HEK293 (cell line): Measurements from ENCODE around the gene FDX2.

Experiments used
- CTCF ChIA-PET: fragments of 350-600 bp; formaldehyde crosslinking; extraction: SDS; loops from one replicate; lab custom pipeline; 2021; ENCODE audit warnings: antibody characterized with exemption; lab: Yijun Ruan, JAX
- POLR2A ChIA-PET: fragments of 300-600 bp; formaldehyde crosslinking; extraction: SDS; loops from one replicate; lab custom pipeline; 2020; ENCODE audit warnings: antibody characterized with exemption, inconsistent platforms; lab: Yijun Ruan, JAX
- H3K27ac ChIP-seq: fragments of 200-500 bp; sonication (Bioruptor generic); 2 replicates; pipeline ENCODE4 v1.5.1; 2014; ENCODE audit warnings: low read depth, low read length, control low read depth, inconsistent platforms; ENCODE audit errors: extremely low read depth
- H3K36me3 ChIP-seq, 2 experiments: fragments of 200-500 bp in 1 of 2; sonication (Bioruptor generic) in 1 of 2; 1 replicate in 1 of 2; 2 replicates in 1 of 2; pipeline ENCODE4 v1.5.1; 2014 to 2017; ENCODE audit warnings: inconsistent platforms in 2 of 2, low read length in 2 of 2; ENCODE audit not compliant: control insufficient read depth in 2 of 2, insufficient read depth in 1 of 2
- H3K4me1 ChIP-seq: fragments of 200-500 bp; sonication (Bioruptor generic); 2 replicates; pipeline ENCODE4 v1.5.1; 2014; ENCODE audit warnings: mild to moderate bottlenecking, low read length, inconsistent platforms; ENCODE audit not compliant: control insufficient read depth, insufficient read depth
- H3K4me3 ChIP-seq: 2 replicates; pipeline ENCODE4 v1.5.1; 2011; ENCODE audit warnings: low read depth, mild to moderate bottlenecking, control low read depth, low read length, moderate library complexity
- H3K9me3 ChIP-seq: fragments of 200-500 bp; sonication (Bioruptor generic); 2 replicates; pipeline ENCODE4 v1.5.1; 2014; ENCODE audit warnings: low read depth, low read length, inconsistent platforms; ENCODE audit not compliant: control insufficient read depth, insufficient read depth
- BCL11A ChIP-seq: fragments of 450-650 bp; formaldehyde crosslinking; IDR thresholded peaks from 2 replicates; pipeline ENCODE4 v1.5.1; 2016; ENCODE audit warnings: low read depth, missing biosample characterization, missing genetic modification characterization
- GLI2 ChIP-seq: fragments of 450-650 bp; formaldehyde crosslinking; IDR thresholded peaks from 2 replicates; pipeline ENCODE4; 2017; ENCODE audit warnings: missing biosample characterization, missing genetic modification characterization, low read depth, borderline replicate concordance
- GLI4 ChIP-seq: fragments of 450-650 bp; formaldehyde crosslinking; IDR thresholded peaks from 2 replicates; pipeline ENCODE4 v1.5.1; 2016; ENCODE audit warnings: missing biosample characterization, missing genetic modification characterization
- GLIS1 ChIP-seq: fragments of 450-650 bp; formaldehyde crosslinking; IDR thresholded peaks from 2 replicates; pipeline ENCODE4 v1.5.1; 2016; ENCODE audit warnings: missing biosample characterization, missing genetic modification characterization
- KLF1 ChIP-seq: fragments of 450-650 bp; formaldehyde crosslinking; IDR thresholded peaks from 2 replicates; pipeline ENCODE4 v1.5.1; 2016; ENCODE audit warnings: missing biosample characterization, missing genetic modification characterization
- MYNN ChIP-seq: fragments of 450-650 bp; formaldehyde crosslinking; IDR thresholded peaks from 2 replicates; pipeline ENCODE4 v1.5.1; 2016; ENCODE audit warnings: missing biosample characterization, missing genetic modification characterization, borderline replicate concordance
- OVOL3 ChIP-seq: fragments of 450-650 bp; formaldehyde crosslinking; IDR thresholded peaks from 2 replicates; pipeline ENCODE4 v1.5.1; 2016; ENCODE audit warnings: missing biosample characterization, missing genetic modification characterization
- RBAK ChIP-seq: fragments of 450-650 bp; formaldehyde crosslinking; IDR thresholded peaks from 2 replicates; pipeline ENCODE4 v1.5.1; 2016; ENCODE audit warnings: missing biosample characterization, missing genetic modification characterization
- ZBTB20 ChIP-seq: fragments of 450-650 bp; formaldehyde crosslinking; IDR thresholded peaks from 2 replicates; pipeline ENCODE4 v1.5.1; 2016; ENCODE audit warnings: missing biosample characterization, missing genetic modification characterization
- ZFHX2 ChIP-seq: fragments of 450-650 bp; formaldehyde crosslinking; conservative IDR thresholded peaks from 2 replicates; pipeline ENCODE4 v1.5.1; 2016; ENCODE audit warnings: missing biosample characterization, missing genetic modification characterization
- ZNF155 ChIP-seq: fragments of 450-650 bp; formaldehyde crosslinking; IDR thresholded peaks from 2 replicates; pipeline ENCODE4 v1.5.1; 2016; ENCODE audit warnings: missing biosample characterization, missing genetic modification characterization
- ZNF157 ChIP-seq: fragments of 450-650 bp; formaldehyde crosslinking; IDR thresholded peaks from 2 replicates; pipeline ENCODE4 v1.5.1; 2016; ENCODE audit warnings: missing biosample characterization, missing genetic modification characterization
- ZNF174 ChIP-seq: fragments of 450-650 bp; formaldehyde crosslinking; IDR thresholded peaks from 2 replicates; pipeline ENCODE4 v1.5.0; 2017; ENCODE audit warnings: missing biosample characterization, mild to moderate bottlenecking, missing genetic modification characterization
- ZNF19 ChIP-seq: fragments of 450-650 bp; formaldehyde crosslinking; IDR thresholded peaks from 2 replicates; pipeline ENCODE4; 2016; ENCODE audit warnings: missing biosample characterization, missing genetic modification characterization, low read depth
- ZNF274 ChIP-seq, 2 experiments: fragments of 200-500 bp in 1 of 2; fragments of 450-650 bp in 1 of 2; sonication (Bioruptor generic) in 1 of 2; formaldehyde crosslinking in 1 of 2; IDR thresholded peaks; 2 replicates each; pipeline versions ENCODE4 v1.5.1 to v1.6.1; 2014 to 2016; ENCODE audit warnings: borderline replicate concordance in 1 of 2, inconsistent platforms in 1 of 2, low read length in 1 of 2, missing biosample characterization in 1 of 2, missing genetic modification characterization in 1 of 2
- ZNF366 ChIP-seq: fragments of 450-650 bp; formaldehyde crosslinking; conservative IDR thresholded peaks from 2 replicates; pipeline ENCODE4 v1.5.1; 2016; ENCODE audit warnings: missing biosample characterization, missing genetic modification characterization
- ZNF394 ChIP-seq: fragments of 450-650 bp; formaldehyde crosslinking; IDR thresholded peaks from 2 replicates; pipeline ENCODE4 v1.5.1; 2016; ENCODE audit warnings: missing biosample characterization, missing genetic modification characterization, mild to moderate bottlenecking, moderate library complexity, borderline replicate concordance
- ZNF423 ChIP-seq: fragments of 450-650 bp; formaldehyde crosslinking; IDR thresholded peaks from 2 replicates; pipeline ENCODE4 v1.5.1; 2016; ENCODE audit warnings: missing biosample characterization, missing genetic modification characterization
- ZNF529 ChIP-seq: fragments of 450-650 bp; formaldehyde crosslinking; IDR thresholded peaks from 2 replicates; pipeline ENCODE4 v1.5.1; 2017; ENCODE audit warnings: missing genetic modification characterization, missing biosample characterization; ENCODE audit not compliant: insufficient replicate concordance
- ZNF561 ChIP-seq: fragments of 450-650 bp; IDR thresholded peaks from 2 replicates; pipeline ENCODE4 v1.5.1; 2018; ENCODE audit warnings: missing biosample characterization, missing genetic modification characterization, borderline replicate concordance
- ZNF621 ChIP-seq: fragments of 450-650 bp; formaldehyde crosslinking; IDR thresholded peaks from 2 replicates; pipeline ENCODE4 v1.5.1; 2017; ENCODE audit warnings: missing biosample characterization, missing genetic modification characterization
- ZNF701 ChIP-seq: fragments of 450-650 bp; formaldehyde crosslinking; IDR thresholded peaks from 2 replicates; pipeline ENCODE4 v1.5.1; 2016; ENCODE audit warnings: missing biosample characterization, missing genetic modification characterization
- ZSCAN16 ChIP-seq: fragments of 450-650 bp; formaldehyde crosslinking; IDR thresholded peaks from 2 replicates; pipeline ENCODE4 v1.5.1; 2016; ENCODE audit warnings: missing biosample characterization, missing genetic modification characterization
- TF ChIP-seq, protein P1 (sequence below): fragments of 450-650 bp; formaldehyde crosslinking; IDR thresholded peaks from 2 replicates; pipeline ENCODE4 v1.5.1; 2017; ENCODE audit warnings: missing biosample characterization, missing genetic modification characterization
- TF ChIP-seq, protein P2 (sequence below): fragments of 450-650 bp; formaldehyde crosslinking; IDR thresholded peaks from 2 replicates; pipeline ENCODE4 v1.5.1; 2016; ENCODE audit warnings: missing biosample characterization, missing genetic modification characterization
- TF ChIP-seq, protein P3 (sequence below): fragments of 450-650 bp; formaldehyde crosslinking; IDR thresholded peaks from 2 replicates; pipeline ENCODE4 v1.5.1; 2016; ENCODE audit warnings: missing biosample characterization, missing genetic modification characterization
- TF ChIP-seq, protein P4 (sequence below): fragments of 450-650 bp; formaldehyde crosslinking; IDR thresholded peaks from 2 replicates; pipeline ENCODE4 v1.5.1; 2016; ENCODE audit warnings: missing biosample characterization, missing genetic modification characterization
- TF ChIP-seq, protein P5 (sequence below): fragments of 450-650 bp; formaldehyde crosslinking; optimal IDR thresholded peaks from 2 replicates; pipeline ENCODE3; 2016; ENCODE audit warnings: missing biosample characterization, mild to moderate bottlenecking, missing genetic modification characterization

Gene FDX2

DNA sequence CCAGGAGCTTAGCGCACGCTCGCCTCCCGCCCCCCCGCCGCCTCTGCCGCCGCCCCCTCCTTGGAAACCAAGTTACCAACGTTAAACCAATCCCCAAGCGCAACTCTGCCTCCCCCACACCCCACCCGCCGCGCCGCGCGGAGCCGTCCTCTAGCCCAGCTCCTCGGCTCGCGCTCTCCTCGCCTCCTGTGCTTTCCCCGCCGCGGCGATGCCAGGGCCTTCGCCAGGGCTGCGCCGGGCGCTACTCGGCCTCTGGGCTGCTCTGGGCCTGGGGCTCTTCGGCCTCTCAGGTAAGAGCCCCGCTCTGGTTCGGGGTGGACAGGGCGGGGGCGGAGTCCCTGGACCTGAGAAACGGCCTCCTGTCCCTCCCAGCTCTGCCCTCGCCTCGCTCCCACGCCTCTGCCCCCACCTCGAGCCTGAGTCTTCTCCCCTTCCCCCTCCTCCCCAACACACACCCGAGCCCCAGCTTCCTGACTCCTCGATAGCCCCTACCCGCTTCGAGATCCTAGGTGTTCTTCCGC, 25.9 kb downstream of the FDX2 start, which contains the start of gene ICAM5 (continued):
- TF ChIP-seq MYNN (tag by site-specific recombination) = no peak
- TF ChIP-seq ZFHX2 (tag by site-specific recombination) = peak; percentile 91
- TF ChIP-seq BCL11A = no peak
- no peak for TF ChIP-seq OVOL3 (tag by site-specific recombination)
- TF ChIP-seq, all 188 proteins: peak for 23

DNA sequence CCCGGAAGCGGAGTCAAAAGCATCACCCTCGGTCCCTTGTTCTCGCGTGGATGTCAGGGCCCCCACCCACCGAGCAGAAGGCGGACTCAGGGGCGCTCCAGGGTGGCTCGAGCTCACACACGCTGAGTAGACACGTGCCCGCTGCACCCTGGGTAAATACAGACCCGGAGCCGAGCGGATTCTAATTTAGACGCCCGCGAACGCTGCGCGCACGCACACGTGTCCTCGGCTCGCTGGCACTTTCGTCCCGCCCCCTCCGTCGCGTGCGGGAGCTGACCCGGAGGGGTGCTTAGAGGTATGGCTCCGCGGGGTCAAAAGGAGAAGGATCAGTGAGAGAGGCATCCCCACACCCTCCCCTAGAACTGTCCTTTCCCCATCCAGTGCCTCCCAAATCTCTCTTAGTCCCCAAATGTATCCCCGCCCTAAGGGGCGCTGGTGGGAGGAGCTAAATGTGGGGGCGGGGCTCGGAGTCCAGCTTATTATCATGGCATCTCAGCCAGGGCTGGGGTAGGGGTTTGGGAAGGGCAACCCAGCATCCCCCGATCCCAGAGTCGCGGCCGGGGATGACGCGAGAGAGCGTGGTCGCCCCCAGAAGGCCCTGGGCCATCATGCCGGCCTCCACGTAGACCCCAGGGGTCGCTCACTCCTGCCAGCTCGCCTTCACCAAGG, 26.5 kb downstream of the FDX2 start:
- Histone ChIP-seq H3K4me3 (peak overlapping the region; percentile 33), H3K36me3 (peaks cover 0 to 3% of the 10 kb centered on the region in 2 experiments; a peak in 1 of 3 replicates), H3K9me3 (no peaks in the 10 kb centered on the region), H3K4me1 (peaks cover 4% of the 10 kb centered on the region; the same call in 1 of the 2 replicates), H3K27ac (no peak overlapping the region)
- CTCF ChIA-PET = interaction anchor here (0.6 to 3.2 kb wide), 13 partner anchors 9 to 260 kb away, joined by 3 to 13 read pairs (median 4); partner anchors contain the start of gene ICAM1
- POLR2A ChIA-PET = interaction anchor here (0.5 to 1.7 kb wide), 16 partner anchors 12 to 1119 kb away, joined by 3 to 21 read pairs (median 4); partner anchors contain the start of genes ICAM1, RAVER1 and TYK2
- TF ChIP-seq ZNF529 (no peak), GLI2 (no peak), ZNF19 (tag by site-specific recombination) (no peak), ZNF701 (tag by site-specific recombination) (no peak), ZNF157 (tag by site-specific recombination) (no peak), ZNF423 (tag by site-specific recombination) (peak; percentile 54), ZSCAN16 (tag by site-specific recombination) (no peak), RBAK (tag by site-specific recombination) (no peak), ZNF394 (tag by site-specific recombination) (no peak), KLF1 (tag by site-specific recombination) (peak; percentile 60; the same call in 1 of the 2 replicates), ZNF561 (tag by site-specific recombination) (peak; percentile 50; the same call in 1 of the 2 replicates), ZNF366 (tag by site-specific recombination) (no peak), ZNF274 (IDR thresholded peaks at IDR 0.05; ENCODE audit: low read length) (no peak), ZNF274 (tag by site-specific recombination; IDR thresholded peaks at IDR 0.05; ENCODE audit: borderline replicate concordance) (no peak), ZNF621 (tag by site-specific recombination) (no peak), ZBTB20 (tag by site-specific recombination) (peak; percentile 45), ZNF155 (no peak), GLIS1 (tag by site-specific recombination) (peak; percentile 81), ZNF174 (tag by site-specific recombination) (no peak), GLI4 (tag by site-specific recombination) (no peak)
- TF ChIP-seq, protein P1, sequence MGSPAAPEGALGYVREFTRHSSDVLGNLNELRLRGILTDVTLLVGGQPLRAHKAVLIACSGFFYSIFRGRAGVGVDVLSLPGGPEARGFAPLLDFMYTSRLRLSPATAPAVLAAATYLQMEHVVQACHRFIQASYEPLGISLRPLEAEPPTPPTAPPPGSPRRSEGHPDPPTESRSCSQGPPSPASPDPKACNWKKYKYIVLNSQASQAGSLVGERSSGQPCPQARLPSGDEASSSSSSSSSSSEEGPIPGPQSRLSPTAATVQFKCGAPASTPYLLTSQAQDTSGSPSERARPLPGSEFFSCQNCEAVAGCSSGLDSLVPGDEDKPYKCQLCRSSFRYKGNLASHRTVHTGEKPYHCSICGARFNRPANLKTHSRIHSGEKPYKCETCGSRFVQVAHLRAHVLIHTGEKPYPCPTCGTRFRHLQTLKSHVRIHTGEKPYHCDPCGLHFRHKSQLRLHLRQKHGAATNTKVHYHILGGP (tag by site-specific recombination) = no peak
- TF ChIP-seq, protein P2, sequence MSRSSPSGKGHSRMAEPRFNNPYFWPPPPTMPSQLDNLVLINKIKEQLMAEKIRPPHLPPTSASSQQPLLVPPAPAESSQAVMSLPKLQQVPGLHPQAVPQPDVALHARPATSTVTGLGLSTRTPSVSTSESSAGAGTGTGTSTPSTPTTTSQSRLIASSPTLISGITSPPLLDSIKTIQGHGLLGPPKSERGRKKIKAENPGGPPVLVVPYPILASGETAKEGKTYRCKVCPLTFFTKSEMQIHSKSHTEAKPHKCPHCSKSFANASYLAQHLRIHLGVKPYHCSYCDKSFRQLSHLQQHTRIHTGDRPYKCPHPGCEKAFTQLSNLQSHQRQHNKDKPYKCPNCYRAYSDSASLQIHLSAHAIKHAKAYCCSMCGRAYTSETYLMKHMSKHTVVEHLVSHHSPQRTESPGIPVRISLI (tag by site-specific recombination) = no peak
- TF ChIP-seq, protein P3, sequence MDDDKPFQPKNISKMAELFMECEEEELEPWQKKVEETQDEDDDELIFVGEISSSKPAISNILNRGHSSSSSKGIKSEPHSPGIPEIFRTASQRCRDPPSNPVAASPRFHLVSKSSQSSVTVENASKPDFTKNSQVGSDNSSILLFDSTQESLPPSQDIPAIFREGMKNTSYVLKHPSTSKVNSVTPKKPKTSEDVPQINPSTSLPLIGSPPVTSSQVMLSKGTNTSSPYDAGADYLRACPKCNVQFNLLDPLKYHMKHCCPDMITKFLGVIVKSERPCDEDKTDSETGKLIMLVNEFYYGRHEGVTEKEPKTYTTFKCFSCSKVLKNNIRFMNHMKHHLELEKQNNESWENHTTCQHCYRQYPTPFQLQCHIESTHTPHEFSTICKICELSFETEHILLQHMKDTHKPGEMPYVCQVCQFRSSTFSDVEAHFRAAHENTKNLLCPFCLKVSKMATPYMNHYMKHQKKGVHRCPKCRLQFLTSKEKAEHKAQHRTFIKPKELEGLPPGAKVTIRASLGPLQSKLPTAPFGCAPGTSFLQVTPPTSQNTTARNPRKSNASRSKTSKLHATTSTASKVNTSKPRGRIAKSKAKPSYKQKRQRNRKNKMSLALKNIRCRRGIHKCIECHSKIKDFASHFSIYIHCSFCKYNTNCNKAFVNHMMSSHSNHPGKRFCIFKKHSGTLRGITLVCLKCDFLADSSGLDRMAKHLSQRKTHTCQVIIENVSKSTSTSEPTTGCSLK (tag by site-specific recombination) = no peak
- TF ChIP-seq, protein P4, sequence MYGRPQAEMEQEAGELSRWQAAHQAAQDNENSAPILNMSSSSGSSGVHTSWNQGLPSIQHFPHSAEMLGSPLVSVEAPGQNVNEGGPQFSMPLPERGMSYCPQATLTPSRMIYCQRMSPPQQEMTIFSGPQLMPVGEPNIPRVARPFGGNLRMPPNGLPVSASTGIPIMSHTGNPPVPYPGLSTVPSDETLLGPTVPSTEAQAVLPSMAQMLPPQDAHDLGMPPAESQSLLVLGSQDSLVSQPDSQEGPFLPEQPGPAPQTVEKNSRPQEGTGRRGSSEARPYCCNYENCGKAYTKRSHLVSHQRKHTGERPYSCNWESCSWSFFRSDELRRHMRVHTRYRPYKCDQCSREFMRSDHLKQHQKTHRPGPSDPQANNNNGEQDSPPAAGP (tag by site-specific recombination) = peak; percentile 67; the same call in 1 of the 2 replicates
- TF ChIP-seq, protein P5, sequence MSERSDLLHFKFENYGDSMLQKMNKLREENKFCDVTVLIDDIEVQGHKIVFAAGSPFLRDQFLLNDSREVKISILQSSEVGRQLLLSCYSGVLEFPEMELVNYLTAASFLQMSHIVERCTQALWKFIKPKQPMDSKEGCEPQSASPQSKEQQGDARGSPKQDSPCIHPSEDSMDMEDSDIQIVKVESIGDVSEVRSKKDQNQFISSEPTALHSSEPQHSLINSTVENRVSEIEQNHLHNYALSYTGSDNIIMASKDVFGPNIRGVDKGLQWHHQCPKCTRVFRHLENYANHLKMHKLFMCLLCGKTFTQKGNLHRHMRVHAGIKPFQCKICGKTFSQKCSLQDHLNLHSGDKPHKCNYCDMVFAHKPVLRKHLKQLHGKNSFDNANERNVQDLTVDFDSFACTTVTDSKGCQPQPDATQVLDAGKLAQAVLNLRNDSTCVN (tag by site-specific recombination) = peak; percentile 78
